GM12878 (cell line): Measurements from ENCODE around the gene MN1. TPM values are rescaled to one million over a fixed set of nuclear protein-coding genes. Genes with fewer than 3 reads are reported as not detected.

Source experiments
- CUX1 ChIP-seq: IDR thresholded peaks from 2 replicates; pipeline ENCODE4 v1.6.1; 2012; ENCODE audit warnings: improper control_type of control experiment, low read depth, low read length; ENCODE audit not compliant: insufficient replicate concordance
- IRF3 ChIP-seq: fragments of 450-650 bp; IDR thresholded peaks from 2 replicates; pipeline ENCODE4 v1.6.1; 2014; ENCODE audit warnings: mild to moderate bottlenecking
- NR2C2 ChIP-seq: IDR thresholded peaks from 2 replicates; pipeline ENCODE4 v1.6.1; 2011; ENCODE audit warnings: borderline replicate concordance, low read depth; ENCODE audit not compliant: control insufficient read depth, insufficient read length
- RAD51 ChIP-seq: fragments of 450-650 bp; IDR thresholded peaks from 2 replicates; pipeline ENCODE4 v1.6.1; 2016; ENCODE audit warnings: moderate library complexity, mild to moderate bottlenecking, inconsistent platforms
- RCOR1 ChIP-seq: conservative IDR thresholded peaks from 2 replicates; pipeline ENCODE4 v1.6.1; 2012; ENCODE audit warnings: low read depth, low read length, improper control_type of control experiment
- polyA plus RNA-seq, 11 experiments: library from polyadenylated mRNA; depleted of rRNA in 4 of 11; unstranded in 6 of 11; stranded (reverse) in 5 of 11; fragments of >200 nt; fragmentation: Nextera tagmentation in 4 of 11; fragmentation: Illumina TruSeq in 1 of 11; extraction: Ambion mirVana in 4 of 11; extraction: Trizol in 1 of 11; gene quantifications; 1 replicate in 1 of 11; 2 replicates in 10 of 11; pipeline versions ENCODE4 v1.2.1 to v1.2.3, GENCODE V29; 2011 to 2016; ENCODE audit warnings: inconsistent platforms in 2 of 11, missing spikeins in 2 of 11, low read depth in 1 of 11
- total RNA-seq, 4 experiments: library from RNA; depleted of rRNA in 3 of 4; stranded (reverse); fragments of >200 nt in 3 of 4; fragmentation: Illumina TruSeq in 1 of 4; extraction: Trizol in 1 of 4; gene quantifications; 2 replicates each; pipeline versions ENCODE4 v1.2.1 to v1.2.3, GENCODE V29; 2013 to 2021

The MN1 gene
- total and polyA plus RNA-seq, 10 of the 15 experiments (the other 5 are each of a cell fraction or from before 2014, with no cell fraction given), result under 0.01 to 0.24 (median 0.03) TPM; not detected in 3

- TF ChIP-seq CUX1 (no peak), IRF3 (no peak), NR2C2 (no peak), RAD51 (no peak), RCOR1 (no peak)
Measured at GRCh38 chr22:27765706-27766291, 35.8 kb downstream of the MN1 start (continued).
